Fibroblast of gingiva (primary cell): ENCODE results near the gene DDX1.
"Not testable (repeated sequence)": the region's sequence is repeated elsewhere in the genome, so short reads cannot be mapped to it uniquely, and the experiment has no call there.

Experiments
- DNase-seq: peaks from one replicate; pipeline ENCODE4 v3.0.0-alpha.2; 2011; ENCODE audit warnings: low read depth

The DDX1 gene

GRCh38 chr2:15677141-15677843, 85.6 kb downstream of the DDX1 start:
- DNase-seq = no peak

DNA sequence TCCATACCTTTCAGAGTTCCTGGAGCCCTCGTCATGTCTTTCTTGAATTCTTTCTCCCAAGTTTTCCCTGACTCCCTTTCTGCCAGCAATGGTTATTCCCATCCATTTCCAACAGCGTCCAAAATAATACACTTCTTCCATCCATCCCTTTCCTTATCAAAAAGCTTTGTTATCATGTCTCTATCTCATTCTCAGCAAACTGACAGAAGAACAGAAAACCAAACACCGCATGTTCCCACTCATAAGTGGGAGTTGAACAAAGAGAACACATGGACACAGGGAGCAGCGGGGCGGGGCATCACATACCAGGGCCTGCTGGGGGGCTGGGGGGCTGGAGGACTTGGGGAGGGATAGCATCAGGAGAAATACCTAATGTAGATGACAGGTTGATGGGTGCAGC, 86.7 kb downstream of the DDX1 start:
- no peak for DNase-seq

GRCh38 chr2:15678909-15679308, 87.2 kb downstream of the DDX1 start:
- no peak for DNase-seq

- DNase-seq = no peak
Observed at GRCh38 chr2:15679386-15679924, 87.8 kb downstream of the DDX1 start.

DNA sequence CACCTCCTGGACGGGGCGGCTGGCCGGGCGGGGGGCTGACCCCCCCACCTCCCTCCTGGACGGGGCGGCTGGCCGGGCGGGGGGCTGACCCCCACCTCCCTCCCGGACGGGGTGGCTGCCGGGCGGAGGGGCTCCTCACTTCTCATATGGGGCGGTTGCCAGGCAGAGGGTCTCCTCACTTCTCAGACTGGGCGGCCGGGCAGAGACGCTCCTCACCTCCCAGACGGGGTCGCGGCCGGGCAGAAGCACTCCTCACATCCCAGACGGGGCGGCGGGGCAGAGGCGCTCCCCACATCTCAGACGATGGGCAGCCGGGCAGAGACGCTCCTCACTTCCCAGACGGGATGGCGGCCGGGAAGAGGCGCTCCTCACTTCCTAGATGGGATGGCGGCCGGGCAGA, 88.5 kb downstream of the DDX1 start:
- DNase-seq = not testable (repeated sequence)
